Thyroid gland (tissue), 4 donors: Measurements from ENCODE around the gene STH. TPM values are rescaled to one million over a fixed set of nuclear protein-coding genes. Genes with fewer than 3 reads are reported as not detected.

Experiments
- DNase-seq, 2 donors: peaks; one replicate each; pipeline ENCODE4 v3.0.0-alpha.2; 2019
- H3K27ac ChIP-seq, 3 donors: fragments of 200-600 bp; sonication (generic); 1 replicate in 2 of 3; 2 replicates in 1 of 3; pipeline ENCODE4 v1.5.1; 2016 to 2019; ENCODE audit warnings: mild to moderate bottlenecking in 1 of 3, moderate library complexity in 1 of 3
- H3K27me3 ChIP-seq: fragments of 200-600 bp; sonication (generic); one replicate; pipeline ENCODE4 v1.5.1; 2019
- H3K36me3 ChIP-seq, 2 donors: fragments of 200-600 bp; sonication (generic); one replicate each; pipeline ENCODE4 v1.5.1; 2016 to 2019
- H3K4me1 ChIP-seq, 2 donors: fragments of 200-600 bp; sonication (generic); one replicate each; pipeline ENCODE4 v1.5.1; 2017 to 2019
- H3K4me3 ChIP-seq, 3 donors: fragments of 200-600 bp; sonication (generic); replicated peaks in 1 of 3; 1 replicate in 2 of 3; 2 replicates in 1 of 3; pipeline ENCODE4 v1.5.1; 2016; ENCODE audit warnings: mild to moderate bottlenecking in 1 of 3
- H3K9me3 ChIP-seq: fragments of 200-600 bp; sonication (generic); one replicate; pipeline ENCODE4 v1.5.1; 2017
- POLR2A ChIP-seq, 2 donors: fragments of 450-650 bp; IDR thresholded peaks; one replicate each; pipeline ENCODE4 v1.6.1; 2017; ENCODE audit warnings: antibody characterized with exemption in 2 of 2, mild to moderate bottlenecking in 2 of 2, moderate library complexity in 1 of 2
- WGBS, 2 donors: methylation state at CpG; one replicate each; pipeline ENCODE4 v1.1.5; 2017; 5-methylcytosine and 5-hydroxymethylcytosine counted together
- intact Hi-C: fragments of 100-400 bp; cut with DNase I; formaldehyde crosslinking; loops from one replicate; pipeline ENCODE4 v1.15.1; 2023
- total RNA-seq, 4 donors: library from RNA; depleted of rRNA; stranded (reverse); fragments of >200 nt; gene quantifications; one replicate each; pipeline ENCODE4 v1.2.3, GENCODE V29; 2016
- TF ChIP-seq, protein P1 (sequence below), 6 experiments: fragments of 200-600 bp in 3 of 6; fragments of 450-650 bp in 3 of 6; sonication (generic) in 3 of 6; IDR thresholded peaks; one replicate each; pipeline ENCODE4 v1.5.1; 2016 to 2019; ENCODE audit warnings: antibody characterized with exemption in 6 of 6, mild to moderate bottlenecking in 2 of 6, inconsistent platforms in 1 of 6, moderate library complexity in 1 of 6

STH gene
- total RNA-seq, 4 donors from 2014 or later, result not detected

DNA sequence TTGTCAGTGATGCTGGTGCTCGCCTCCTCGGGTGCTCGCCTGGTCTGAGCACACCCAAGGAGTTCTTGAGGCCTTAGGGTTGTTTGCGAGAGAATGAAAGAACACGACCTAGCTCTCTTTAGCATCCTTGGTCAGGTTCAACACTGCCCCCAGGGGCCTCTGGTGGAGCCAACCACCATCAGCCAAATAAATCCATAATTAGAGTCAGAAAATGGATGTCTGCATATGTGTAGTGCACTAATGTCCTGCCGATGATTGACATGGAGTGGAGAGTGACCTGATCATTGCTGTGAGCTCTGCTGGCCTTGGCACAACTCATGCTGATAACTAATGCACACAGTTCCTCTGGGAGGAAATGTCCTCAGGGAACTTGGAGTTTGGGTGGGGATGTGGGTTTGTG, 8.2 kb upstream of the STH start:
- WGBS, 2 donors, result 85 to 86% methylated on average over 6 of the region's 6 CpGs
- DNase-seq, result no peak
- Histone ChIP-seq H3K36me3 (no peaks in the 10 kb centered on the region), H3K4me1 (no peaks in the 10 kb centered on the region), H3K9me3 (no peaks in the 10 kb centered on the region), H3K27ac (no peak overlapping the region), H3K4me3 (no peak overlapping the region), H3K27me3 (no peaks in the 10 kb centered on the region)
- no peak for TF ChIP-seq POLR2A (IDR thresholded peaks at IDR 0.05)
- TF ChIP-seq, protein P1, sequence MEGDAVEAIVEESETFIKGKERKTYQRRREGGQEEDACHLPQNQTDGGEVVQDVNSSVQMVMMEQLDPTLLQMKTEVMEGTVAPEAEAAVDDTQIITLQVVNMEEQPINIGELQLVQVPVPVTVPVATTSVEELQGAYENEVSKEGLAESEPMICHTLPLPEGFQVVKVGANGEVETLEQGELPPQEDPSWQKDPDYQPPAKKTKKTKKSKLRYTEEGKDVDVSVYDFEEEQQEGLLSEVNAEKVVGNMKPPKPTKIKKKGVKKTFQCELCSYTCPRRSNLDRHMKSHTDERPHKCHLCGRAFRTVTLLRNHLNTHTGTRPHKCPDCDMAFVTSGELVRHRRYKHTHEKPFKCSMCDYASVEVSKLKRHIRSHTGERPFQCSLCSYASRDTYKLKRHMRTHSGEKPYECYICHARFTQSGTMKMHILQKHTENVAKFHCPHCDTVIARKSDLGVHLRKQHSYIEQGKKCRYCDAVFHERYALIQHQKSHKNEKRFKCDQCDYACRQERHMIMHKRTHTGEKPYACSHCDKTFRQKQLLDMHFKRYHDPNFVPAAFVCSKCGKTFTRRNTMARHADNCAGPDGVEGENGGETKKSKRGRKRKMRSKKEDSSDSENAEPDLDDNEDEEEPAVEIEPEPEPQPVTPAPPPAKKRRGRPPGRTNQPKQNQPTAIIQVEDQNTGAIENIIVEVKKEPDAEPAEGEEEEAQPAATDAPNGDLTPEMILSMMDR (IDR thresholded peaks at IDR 0.05), result no peak
- intact Hi-C loops, result no loop called here

- intact Hi-C loops, result no loop called here
- 81 to 88% methylated on average over 2 to 10 of the region's 10 CpGs for WGBS, 2 donors
- H3K9me3 ChIP-seq, result no peaks in the 10 kb centered on the region
- H3K36me3 ChIP-seq, result no peaks in the 10 kb centered on the region
- no peak overlapping the region for H3K4me3 ChIP-seq
- H3K4me1 ChIP-seq, result no peaks in the 10 kb centered on the region
- H3K27me3 ChIP-seq, result no peaks in the 10 kb centered on the region
- H3K27ac ChIP-seq, result no peak overlapping the region
- TF ChIP-seq POLR2A (IDR thresholded peaks at IDR 0.05), result no peak
- TF ChIP-seq, protein P1 (IDR thresholded peaks at IDR 0.05), result no peak
- no peak for DNase-seq
Observed at GRCh38 chr17:45991341-45991740, 7.7 kb upstream of the STH start.

DNA sequence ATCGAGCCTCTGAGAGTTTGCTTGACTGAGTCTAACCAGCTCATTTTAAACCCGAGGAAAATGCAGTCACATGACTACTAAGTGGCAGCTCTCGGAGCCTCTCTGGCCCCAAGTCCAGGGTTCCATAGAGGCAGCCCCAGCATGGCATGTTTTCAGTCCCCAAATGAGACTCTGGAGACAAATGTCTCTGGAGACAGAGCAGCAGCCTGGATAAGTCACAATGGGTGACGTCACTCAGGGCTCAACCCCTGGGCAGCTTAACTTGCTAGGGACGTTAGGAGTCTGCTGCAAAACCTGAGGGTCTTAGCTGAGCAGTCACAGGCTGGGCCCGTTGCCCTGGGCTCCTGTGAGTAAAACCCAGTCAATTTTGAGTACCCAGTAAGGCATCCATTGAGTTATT, 6.9 kb upstream of the STH start:
- no peak overlapping the region for H3K27ac ChIP-seq
- no peak for DNase-seq
- H3K4me3 ChIP-seq, result no peak overlapping the region
- no peaks in the 10 kb centered on the region for H3K27me3 ChIP-seq
- no peaks in the 10 kb centered on the region for H3K9me3 ChIP-seq
- TF ChIP-seq, protein P1 (IDR thresholded peaks at IDR 0.05), result no peak
- no peak for TF ChIP-seq POLR2A (IDR thresholded peaks at IDR 0.05)
- intact Hi-C loops, result no loop called here
- H3K36me3 ChIP-seq, result no peaks in the 10 kb centered on the region
- no peaks in the 10 kb centered on the region for H3K4me1 ChIP-seq
- 62 to 65% methylated on average over 6 of the region's 6 CpGs for WGBS, 2 donors

DNA sequence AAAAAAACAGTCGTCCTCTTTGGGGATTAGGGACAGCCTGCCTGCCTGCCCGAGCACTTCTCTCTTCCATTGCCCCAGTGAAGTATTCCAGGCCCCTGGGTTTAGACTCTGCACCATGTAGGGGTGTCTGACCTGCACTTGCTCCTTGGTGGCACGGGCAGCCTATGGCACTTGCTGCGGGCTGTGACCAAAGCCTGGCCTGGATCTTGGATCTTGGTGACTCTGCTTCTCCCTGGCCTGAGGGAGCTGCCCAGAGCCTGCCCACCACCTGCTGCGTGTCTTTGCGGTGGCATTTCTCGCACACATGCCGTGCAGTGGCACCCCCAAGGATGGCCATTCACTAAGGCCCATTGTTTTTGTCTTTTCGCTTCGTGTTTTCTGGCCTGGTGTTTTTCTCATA, 6.1 kb upstream of the STH start:
- DNase-seq, result no peak
- Histone ChIP-seq H3K36me3 (no peaks in the 10 kb centered on the region), H3K27ac (no peak overlapping the region), H3K4me3 (no peak overlapping the region), H3K9me3 (no peaks in the 10 kb centered on the region), H3K4me1 (no peaks in the 10 kb centered on the region), H3K27me3 (no peaks in the 10 kb centered on the region)
- TF ChIP-seq POLR2A (IDR thresholded peaks at IDR 0.05), result no peak
- TF ChIP-seq, protein P1 (IDR thresholded peaks at IDR 0.05), result no peak
- intact Hi-C loops, result no loop called here
- WGBS, 2 donors, result 82% methylated on average over 10 of the region's 10 CpGs

- WGBS, 2 donors, result 87 to 88% methylated on average over 11 to 16 of the region's 16 CpGs
- no peak for DNase-seq
- no peaks in the 10 kb centered on the region for H3K36me3 ChIP-seq
- H3K4me1 ChIP-seq, result no peaks in the 10 kb centered on the region
- no peak overlapping the region for H3K27ac ChIP-seq
- H3K27me3 ChIP-seq, result no peaks in the 10 kb centered on the region
- intact Hi-C loops, result no loop called here
- no peaks in the 10 kb centered on the region for H3K9me3 ChIP-seq
- TF ChIP-seq, protein P1 (IDR thresholded peaks at IDR 0.05), result no peak
- TF ChIP-seq POLR2A (IDR thresholded peaks at IDR 0.05), result no peak
- H3K4me3 ChIP-seq, result no peak overlapping the region
Observed at GRCh38 chr17:45993962-45994627, 5.0 kb upstream of the STH start.
